Measurements from ENCODE around the gene INHBB. TPM values are rescaled to one million over a fixed set of nuclear protein-coding genes. Genes with fewer than 3 reads are reported as not detected.

The INHBB gene
- total RNA-seq, 1 experiment from 2014 or later, result 0.27 TPM

DNA sequence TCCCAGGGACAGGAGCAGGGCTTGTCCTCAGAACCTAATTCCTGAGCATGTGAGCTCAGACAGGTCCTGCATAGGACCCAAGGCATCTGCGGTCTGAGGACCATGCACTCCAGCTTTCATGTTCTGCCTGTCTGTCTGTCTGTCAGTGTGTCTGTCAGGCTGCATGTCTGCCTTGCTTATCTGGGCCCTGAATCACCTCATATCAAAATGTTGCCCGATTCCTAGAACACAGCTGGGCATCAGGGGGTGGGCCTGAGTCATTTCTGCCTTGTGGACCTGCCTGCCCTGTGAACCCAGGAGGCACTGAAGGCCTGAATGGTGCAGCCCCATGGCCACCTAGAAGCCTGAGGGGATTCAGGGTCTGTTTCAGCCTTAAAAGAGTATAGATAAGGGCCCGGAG, 22.1 kb downstream of the INHBB start:
- CTCF ChIA-PET, result no interaction called here
- no peaks in the 10 kb centered on the region for H3K79me2 ChIP-seq (ENCODE audit: insufficient read depth, low read length)
- H3K27me3 ChIP-seq (ENCODE audit: insufficient read depth, low read length), result no peaks in the 10 kb centered on the region
- BruUV-seq (replicated peaks), result no TSS peak
- intact Hi-C loops (cut with micrococcal nuclease), result no loop called here
- H3K4me3 ChIP-seq (replicated peaks in 1 of 2; ENCODE audit: low read depth in 1 of 2, low read length in 2 of 2), result no peak overlapping the region
- no peaks in the 10 kb centered on the region for H3K9me3 ChIP-seq (ENCODE audit: control insufficient read depth in 1 of 2, insufficient read depth in 1 of 2, low read depth in 1 of 2, low read length in 2 of 2)
- RAD21 ChIA-PET (ENCODE audit: low non-redundant PET in 1 of 2, low total read pairs in 2 of 2, uncharacterized antibody in 2 of 2, unreplicated experiment in 2 of 2), result no interaction called here
- ATAC-seq (no peak), DNase-seq (ENCODE audit: low read depth, low spot score) (no peak)
- no peak overlapping the region for H3K4me2 ChIP-seq (ENCODE audit: low read length)
- no peaks in the 10 kb centered on the region for H3K36me3 ChIP-seq (ENCODE audit: control insufficient read depth in 1 of 2, insufficient read depth in 2 of 2, low read length in 2 of 2)
- no peak overlapping the region for H3K27ac ChIP-seq (ENCODE audit: low read depth, low read length)
- no peaks in the 10 kb centered on the region for H3K4me1 ChIP-seq (ENCODE audit: control insufficient read depth in 1 of 2, insufficient read depth in 2 of 2, low read length in 2 of 2)
- no peaks in the 10 kb centered on the region for H4K20me1 ChIP-seq (ENCODE audit: insufficient read depth)
- TF ChIP-seq JUND (IDR thresholded peaks at IDR 0.05) (no peak), YY1 (IDR thresholded peaks at IDR 0.05; ENCODE audit: extremely low read depth, insufficient replicate concordance, low read depth, low read length) (no peak), EZH2 (IDR thresholded peaks at IDR 0.05) (no peak), SRF (IDR thresholded peaks at IDR 0.05; ENCODE audit: low read depth) (no peak), POLR2AphosphoS5 (IDR thresholded peaks at IDR 0.05; ENCODE audit: low read depth, low read length) (no peak), ZFX (IDR thresholded peaks at IDR 0.05) (no peak), RAD21 (IDR thresholded peaks at IDR 0.05; ENCODE audit: low read depth) (no peak), ELF1 (IDR thresholded peaks at IDR 0.05; ENCODE audit: borderline replicate concordance, low read depth) (no peak), POLR2A (IDR thresholded peaks at IDR 0.05; ENCODE audit: borderline replicate concordance, extremely low read depth, insufficient read depth, insufficient read length) (no peak)
- TF ChIP-seq, protein P1, sequence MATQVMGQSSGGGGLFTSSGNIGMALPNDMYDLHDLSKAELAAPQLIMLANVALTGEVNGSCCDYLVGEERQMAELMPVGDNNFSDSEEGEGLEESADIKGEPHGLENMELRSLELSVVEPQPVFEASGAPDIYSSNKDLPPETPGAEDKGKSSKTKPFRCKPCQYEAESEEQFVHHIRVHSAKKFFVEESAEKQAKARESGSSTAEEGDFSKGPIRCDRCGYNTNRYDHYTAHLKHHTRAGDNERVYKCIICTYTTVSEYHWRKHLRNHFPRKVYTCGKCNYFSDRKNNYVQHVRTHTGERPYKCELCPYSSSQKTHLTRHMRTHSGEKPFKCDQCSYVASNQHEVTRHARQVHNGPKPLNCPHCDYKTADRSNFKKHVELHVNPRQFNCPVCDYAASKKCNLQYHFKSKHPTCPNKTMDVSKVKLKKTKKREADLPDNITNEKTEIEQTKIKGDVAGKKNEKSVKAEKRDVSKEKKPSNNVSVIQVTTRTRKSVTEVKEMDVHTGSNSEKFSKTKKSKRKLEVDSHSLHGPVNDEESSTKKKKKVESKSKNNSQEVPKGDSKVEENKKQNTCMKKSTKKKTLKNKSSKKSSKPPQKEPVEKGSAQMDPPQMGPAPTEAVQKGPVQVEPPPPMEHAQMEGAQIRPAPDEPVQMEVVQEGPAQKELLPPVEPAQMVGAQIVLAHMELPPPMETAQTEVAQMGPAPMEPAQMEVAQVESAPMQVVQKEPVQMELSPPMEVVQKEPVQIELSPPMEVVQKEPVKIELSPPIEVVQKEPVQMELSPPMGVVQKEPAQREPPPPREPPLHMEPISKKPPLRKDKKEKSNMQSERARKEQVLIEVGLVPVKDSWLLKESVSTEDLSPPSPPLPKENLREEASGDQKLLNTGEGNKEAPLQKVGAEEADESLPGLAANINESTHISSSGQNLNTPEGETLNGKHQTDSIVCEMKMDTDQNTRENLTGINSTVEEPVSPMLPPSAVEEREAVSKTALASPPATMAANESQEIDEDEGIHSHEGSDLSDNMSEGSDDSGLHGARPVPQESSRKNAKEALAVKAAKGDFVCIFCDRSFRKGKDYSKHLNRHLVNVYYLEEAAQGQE (IDR thresholded peaks at IDR 0.05; ENCODE audit: low read depth), result no peak
- TF ChIP-seq, protein P2, sequence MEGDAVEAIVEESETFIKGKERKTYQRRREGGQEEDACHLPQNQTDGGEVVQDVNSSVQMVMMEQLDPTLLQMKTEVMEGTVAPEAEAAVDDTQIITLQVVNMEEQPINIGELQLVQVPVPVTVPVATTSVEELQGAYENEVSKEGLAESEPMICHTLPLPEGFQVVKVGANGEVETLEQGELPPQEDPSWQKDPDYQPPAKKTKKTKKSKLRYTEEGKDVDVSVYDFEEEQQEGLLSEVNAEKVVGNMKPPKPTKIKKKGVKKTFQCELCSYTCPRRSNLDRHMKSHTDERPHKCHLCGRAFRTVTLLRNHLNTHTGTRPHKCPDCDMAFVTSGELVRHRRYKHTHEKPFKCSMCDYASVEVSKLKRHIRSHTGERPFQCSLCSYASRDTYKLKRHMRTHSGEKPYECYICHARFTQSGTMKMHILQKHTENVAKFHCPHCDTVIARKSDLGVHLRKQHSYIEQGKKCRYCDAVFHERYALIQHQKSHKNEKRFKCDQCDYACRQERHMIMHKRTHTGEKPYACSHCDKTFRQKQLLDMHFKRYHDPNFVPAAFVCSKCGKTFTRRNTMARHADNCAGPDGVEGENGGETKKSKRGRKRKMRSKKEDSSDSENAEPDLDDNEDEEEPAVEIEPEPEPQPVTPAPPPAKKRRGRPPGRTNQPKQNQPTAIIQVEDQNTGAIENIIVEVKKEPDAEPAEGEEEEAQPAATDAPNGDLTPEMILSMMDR (IDR thresholded peaks at IDR 0.05 in 2 of 3, conservative IDR thresholded peaks at IDR 0.05 in 1 of 3; ENCODE audit: borderline replicate concordance in 1 of 3, insufficient read depth in 1 of 3, low read depth in 2 of 3, low read length in 2 of 3), result no peak
- POLR2A ChIA-PET, result no interaction called here
- no peak overlapping the region for H3K9ac ChIP-seq (ENCODE audit: low read length)
- no peaks in the 10 kb centered on the region for H3K9me2 ChIP-seq (ENCODE audit: insufficient read depth)
- no peak overlapping the region for H2AFZ ChIP-seq (ENCODE audit: low read depth, low read length, poor library complexity, severe bottlenecking)

All from HCT116 (cell line).